GM12873 (cell line): ENCODE data around the gene NOP10.

Experiments
- TF ChIP-seq, protein P1 (sequence below): IDR thresholded peaks from 2 replicates; pipeline ENCODE4 v1.5.1; 2012; ENCODE audit warnings: low read depth, mild to moderate bottlenecking, moderate library complexity, low read length, control low read depth; ENCODE audit not compliant: insufficient read depth; ENCODE audit errors: missing control alignments

The NOP10 gene

DNA sequence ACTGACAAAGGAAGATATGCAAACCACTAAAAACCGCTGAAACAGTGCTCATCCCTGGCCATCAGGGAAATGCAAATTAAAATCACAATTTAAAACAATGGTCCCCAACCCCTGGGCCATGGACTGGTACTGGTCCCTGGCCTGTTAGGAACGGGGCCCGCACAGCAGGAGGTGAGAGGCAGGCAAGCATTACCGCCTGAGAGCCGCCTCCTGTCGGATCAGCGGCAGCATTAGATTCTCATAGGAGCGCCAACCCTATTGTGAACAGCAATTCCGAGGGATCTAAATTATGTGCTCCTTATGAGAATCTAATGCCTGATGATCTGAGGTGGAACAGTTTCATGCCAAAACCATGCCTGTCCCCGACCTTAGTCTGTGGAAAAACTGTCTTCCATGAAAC, 19.7 kb downstream of the NOP10 start:
- TF ChIP-seq, protein P1, sequence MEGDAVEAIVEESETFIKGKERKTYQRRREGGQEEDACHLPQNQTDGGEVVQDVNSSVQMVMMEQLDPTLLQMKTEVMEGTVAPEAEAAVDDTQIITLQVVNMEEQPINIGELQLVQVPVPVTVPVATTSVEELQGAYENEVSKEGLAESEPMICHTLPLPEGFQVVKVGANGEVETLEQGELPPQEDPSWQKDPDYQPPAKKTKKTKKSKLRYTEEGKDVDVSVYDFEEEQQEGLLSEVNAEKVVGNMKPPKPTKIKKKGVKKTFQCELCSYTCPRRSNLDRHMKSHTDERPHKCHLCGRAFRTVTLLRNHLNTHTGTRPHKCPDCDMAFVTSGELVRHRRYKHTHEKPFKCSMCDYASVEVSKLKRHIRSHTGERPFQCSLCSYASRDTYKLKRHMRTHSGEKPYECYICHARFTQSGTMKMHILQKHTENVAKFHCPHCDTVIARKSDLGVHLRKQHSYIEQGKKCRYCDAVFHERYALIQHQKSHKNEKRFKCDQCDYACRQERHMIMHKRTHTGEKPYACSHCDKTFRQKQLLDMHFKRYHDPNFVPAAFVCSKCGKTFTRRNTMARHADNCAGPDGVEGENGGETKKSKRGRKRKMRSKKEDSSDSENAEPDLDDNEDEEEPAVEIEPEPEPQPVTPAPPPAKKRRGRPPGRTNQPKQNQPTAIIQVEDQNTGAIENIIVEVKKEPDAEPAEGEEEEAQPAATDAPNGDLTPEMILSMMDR, result no peak

GRCh38 chr15:34318277-34319079, 24.5 kb downstream of the NOP10 start:
- TF ChIP-seq, protein P1, result no peak

DNA sequence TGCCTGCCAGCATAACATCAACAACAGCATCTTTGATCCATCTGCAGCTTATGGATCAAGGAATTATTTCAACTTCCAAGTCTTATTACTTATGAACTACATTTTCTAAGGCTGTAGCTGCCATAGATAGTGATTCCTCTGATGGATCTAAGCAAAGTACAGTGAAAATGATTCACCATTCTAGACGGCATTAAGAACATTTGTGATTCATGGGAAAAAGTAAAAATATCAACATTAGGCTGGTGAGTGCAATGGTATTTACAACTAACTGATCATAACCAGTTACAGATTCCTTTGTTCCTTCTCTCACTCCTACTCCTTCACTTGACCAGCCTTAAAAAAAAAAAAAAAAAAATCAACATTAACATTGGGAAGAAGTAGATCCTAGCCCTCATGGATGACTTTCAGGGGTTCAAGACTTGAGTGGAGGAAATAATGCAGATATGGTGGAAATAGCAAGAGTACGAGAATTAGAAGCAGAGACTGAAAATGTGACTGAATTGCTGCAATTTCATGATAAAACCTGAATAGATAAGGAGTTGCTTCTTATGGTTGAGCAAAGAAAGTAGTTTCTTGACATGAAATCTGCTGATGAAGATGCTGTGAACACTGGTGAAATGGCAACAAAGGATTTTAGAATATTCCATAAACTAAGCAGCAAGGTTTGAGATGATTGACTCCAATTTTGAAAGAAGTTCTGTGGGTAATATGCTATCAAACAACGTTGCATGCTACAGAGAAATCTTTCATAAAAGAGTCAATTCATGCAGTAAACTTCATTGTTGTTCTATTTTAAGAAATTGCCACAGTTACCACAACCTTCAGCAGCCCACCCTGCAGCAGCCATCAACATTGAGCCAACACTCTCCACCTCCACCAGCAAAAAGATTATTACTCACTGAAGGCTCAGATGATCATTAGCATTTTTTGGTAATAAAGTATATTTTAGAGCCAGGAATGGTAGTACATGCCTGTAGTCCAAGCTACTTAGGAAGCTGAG, 28.1 kb downstream of the NOP10 start:
- TF ChIP-seq, protein P1, result no peak

DNA sequence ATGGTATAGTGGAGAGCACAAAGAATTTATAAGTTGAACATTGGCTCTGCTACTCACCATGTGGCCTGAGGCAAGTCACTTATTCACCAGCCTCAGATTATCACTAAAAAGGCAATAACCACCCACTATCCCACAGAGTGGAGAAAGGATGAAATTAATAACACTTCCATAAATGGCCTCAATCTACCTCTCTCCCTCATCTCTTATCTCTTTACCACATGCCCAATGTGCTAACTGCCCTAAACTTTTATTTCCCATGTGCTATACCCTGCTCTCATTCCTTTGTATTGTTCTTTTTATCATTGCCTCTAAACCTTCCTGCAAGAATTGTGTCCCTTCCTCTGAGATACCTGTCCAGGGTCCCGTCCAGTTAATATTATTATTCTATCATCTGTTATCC, 31.4 kb downstream of the NOP10 start:
- TF ChIP-seq, protein P1, result no peak

DNA sequence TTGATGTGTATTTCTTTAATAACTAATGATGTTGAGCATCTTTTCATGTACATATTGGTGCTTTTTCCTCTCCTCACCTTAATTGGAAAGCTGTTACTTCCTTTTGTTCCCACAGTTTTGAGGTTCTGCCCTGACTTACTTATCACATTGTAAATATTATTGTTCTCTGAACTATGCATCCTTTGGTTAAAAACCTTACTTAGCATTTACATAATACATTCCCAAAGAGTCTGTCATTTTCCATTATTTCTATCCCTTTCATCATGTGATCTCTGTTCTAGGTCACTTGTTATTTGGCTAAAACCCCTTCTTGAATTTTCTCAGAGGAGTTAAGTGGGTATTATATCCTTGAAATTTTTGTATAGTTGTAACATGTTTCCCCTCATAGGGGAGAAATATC, 38.3 kb downstream of the NOP10 start:
- TF ChIP-seq, protein P1, result no peak

DNA sequence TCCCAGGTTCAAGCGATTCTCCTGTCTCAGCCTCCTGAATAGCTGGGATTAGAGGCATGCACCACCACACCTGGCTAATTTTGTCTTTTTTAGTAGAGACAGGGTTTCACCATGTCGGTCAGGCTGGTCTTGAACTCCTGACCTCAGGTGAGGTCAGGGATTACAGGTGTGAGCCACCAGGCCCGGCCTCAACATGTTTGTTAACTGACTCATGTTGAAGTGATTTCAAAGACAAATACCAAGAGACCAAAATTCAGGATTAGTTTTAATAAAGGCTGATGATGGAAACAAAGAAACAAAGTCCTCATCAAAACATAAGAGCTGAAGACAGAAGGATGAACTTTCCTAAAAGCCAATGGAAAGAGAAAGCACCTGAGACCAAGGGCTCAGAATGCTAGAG, 41.9 kb downstream of the NOP10 start:
- TF ChIP-seq, protein P1, result no peak

- TF ChIP-seq, protein P1, result no peak
Measured at GRCh38 chr15:34297059-34297458, 45.9 kb downstream of the NOP10 start.
